Esophagus muscularis mucosa (tissue), 4 donors: Measurements from ENCODE around the gene LMAN2. TPM values are rescaled to one million over a fixed set of nuclear protein-coding genes. Genes with fewer than 3 reads are reported as not detected.

ENCODE experiments used
- DNase-seq: peaks from one replicate; pipeline ENCODE4 v3.0.0-alpha.2; 2017; ENCODE audit errors: extremely low spot score
- H3K27ac ChIP-seq, 4 donors: fragments of 200-600 bp; sonication (generic); replicated peaks in 1 of 4; 1 replicate in 3 of 4; 2 replicates in 1 of 4; pipeline ENCODE4 v1.5.1; 2016 to 2019; ENCODE audit warnings: mild to moderate bottlenecking in 1 of 4
- H3K27me3 ChIP-seq, 4 donors: fragments of 200-600 bp; sonication (generic); one replicate each; pipeline versions ENCODE4 v1.5.1 to v1.6.0; 2016 to 2019
- H3K36me3 ChIP-seq, 4 donors: fragments of 200-600 bp; sonication (generic); one replicate each; pipeline ENCODE4 v1.5.1; 2016 to 2019
- H3K4me1 ChIP-seq, 4 donors: fragments of 200-600 bp; sonication (generic); one replicate each; pipeline ENCODE4 v1.5.1; 2016 to 2019
- H3K4me3 ChIP-seq, 4 donors: fragments of 200-600 bp; sonication (generic); 1 replicate in 2 of 4; 2 replicates in 2 of 4; pipeline ENCODE4 v1.5.1; 2016 to 2019; ENCODE audit warnings: mild to moderate bottlenecking in 4 of 4, moderate library complexity in 1 of 4
- H3K9me3 ChIP-seq, 4 donors: fragments of 200-600 bp; sonication (generic); 1 replicate in 3 of 4; 2 replicates in 1 of 4; pipeline ENCODE4 v1.5.1; 2016 to 2019
- CTCF ChIP-seq, 3 experiments: fragments of 200-600 bp in 2 of 3; fragments of 450-650 bp in 1 of 3; sonication (generic) in 2 of 3; IDR thresholded peaks; one replicate each; pipeline ENCODE4 v1.5.1; 2017 to 2019; ENCODE audit warnings: antibody characterized with exemption in 3 of 3, mild to moderate bottlenecking in 2 of 3, moderate library complexity in 1 of 3
- EP300 ChIP-seq: sonication (generic); formaldehyde crosslinking; IDR thresholded peaks from one replicate; pipeline ENCODE4 v1.6.1; 2017; ENCODE audit warnings: antibody characterized with exemption
- POLR2A ChIP-seq: fragments of 450-650 bp; IDR thresholded peaks from one replicate; pipeline ENCODE4 v1.6.1; 2017; ENCODE audit warnings: antibody characterized with exemption, moderate library complexity, mild to moderate bottlenecking, low read depth
- POLR2AphosphoS5 ChIP-seq, 2 donors: sonication (generic); formaldehyde crosslinking; IDR thresholded peaks; one replicate each; pipeline ENCODE4 v1.6.1; 2017; ENCODE audit warnings: antibody characterized with exemption in 2 of 2
- WGBS: methylation state at CpG from one replicate; pipeline ENCODE4 v1.1.5; 2018; 5-methylcytosine and 5-hydroxymethylcytosine counted together
- intact Hi-C: fragments of 100-400 bp; cut with DNase I; formaldehyde crosslinking; loops from one replicate; pipeline ENCODE4 v1.15.1; 2023
- total RNA-seq, 4 donors: library from RNA; depleted of rRNA; stranded (reverse); fragments of >200 nt; gene quantifications; one replicate each; pipeline versions ENCODE4 v1.1.0 to v1.2.1, GENCODE V29; 2016

Gene LMAN2
- total RNA-seq, 4 donors from 2014 or later: 95.1 to 168 (median 128) TPM

GRCh38 chr5:177396078-177396477 is 44.6 kb upstream of the LMAN2 start:
- TF ChIP-seq CTCF (IDR thresholded peaks at IDR 0.05): no peak
- no peak for TF ChIP-seq POLR2AphosphoS5 (IDR thresholded peaks at IDR 0.05)
- TF ChIP-seq POLR2A: no peak
- TF ChIP-seq EP300: no peak
- H3K4me1 ChIP-seq: peaks cover 6 to 13% (median 11%) of the 10 kb centered on the region in 4 donors
- no peaks in the 10 kb centered on the region for H3K36me3 ChIP-seq
- H3K27me3 ChIP-seq: peaks cover 6 to 61% (median 28%) of the 10 kb centered on the region in 4 donors
- 57% methylated on average over 1 of the region's 8 CpGs for whole genome bisulfite sequencing
- H3K9me3 ChIP-seq: no peaks in the 10 kb centered on the region
- no peak for DNase-seq
- no peak overlapping the region for H3K27ac ChIP-seq
- intact Hi-C loops: no loop called here
- H3K4me3 ChIP-seq: no peak overlapping the region

GRCh38 chr5:177393990-177394389 is 42.5 kb upstream of the LMAN2 start:
- Histone ChIP-seq H3K36me3 (no peaks in the 10 kb centered on the region), H3K4me1 (peaks cover 0 to 16% (median 13%) of the 10 kb centered on the region in 4 donors), H3K4me3 (no peak overlapping the region), H3K27me3 (peaks cover 0 to 49% (median 7%) of the 10 kb centered on the region in 4 donors), H3K9me3 (no peaks in the 10 kb centered on the region), H3K27ac (no peak overlapping the region)
- TF ChIP-seq POLR2AphosphoS5 (IDR thresholded peaks at IDR 0.05) (no peak), EP300 (no peak), CTCF (IDR thresholded peaks at IDR 0.05) (no peak), POLR2A (no peak)
- intact Hi-C loops: no loop called here
- DNase-seq: no peak
- 70% methylated on average over 2 of the region's 5 CpGs for WGBS

GRCh38 chr5:177393206-177393765 is 41.8 kb upstream of the LMAN2 start:
- WGBS: 86% methylated on average over 1 of the region's 1 CpG
- peaks cover 0 to 21% (median 13%) of the 10 kb centered on the region in 4 donors for H3K4me1 ChIP-seq
- peaks cover 0 to 47% (median 1%) of the 10 kb centered on the region in 4 donors for H3K27me3 ChIP-seq
- TF ChIP-seq POLR2AphosphoS5 (IDR thresholded peaks at IDR 0.05): no peak
- TF ChIP-seq CTCF (IDR thresholded peaks at IDR 0.05): no peak
- no peak for TF ChIP-seq POLR2A
- no peak for TF ChIP-seq EP300
- H3K9me3 ChIP-seq: no peaks in the 10 kb centered on the region
- H3K36me3 ChIP-seq: no peaks in the 10 kb centered on the region
- H3K4me3 ChIP-seq: no peak overlapping the region
- H3K27ac ChIP-seq: no peak overlapping the region
- no peak for DNase-seq
- intact Hi-C loops: no loop called here

- H3K9me3 ChIP-seq: no peaks in the 10 kb centered on the region
- intact Hi-C loops: no loop called here
- H3K36me3 ChIP-seq: no peaks in the 10 kb centered on the region
- H3K4me3 ChIP-seq: no peak overlapping the region
- TF ChIP-seq CTCF (IDR thresholded peaks at IDR 0.05) (no peak), POLR2A (no peak), EP300 (no peak), POLR2AphosphoS5 (IDR thresholded peaks at IDR 0.05) (no peak)
- peaks cover 0 to 46% (median 0%) of the 10 kb centered on the region in 4 donors for H3K27me3 ChIP-seq
- WGBS: 90% methylated on average over 5 of the region's 5 CpGs
- DNase-seq: no peak
- no peak overlapping the region for H3K27ac ChIP-seq
- peaks cover 0 to 21% (median 13%) of the 10 kb centered on the region in 4 donors for H3K4me1 ChIP-seq
Observed at GRCh38 chr5:177392765-177393164, 41.3 kb upstream of the LMAN2 start.
